Epidermal melanocyte (primary cell): ENCODE measurements around the gene TNNI3.
A peak's percentile ranks its signal among the peaks of the same experiment; 100 is the strongest.

ENCODE experiments used
- DNase-seq: peaks from one replicate; pipeline ENCODE4 v3.0.0; 2011; ENCODE audit warnings: low spot score; ENCODE audit not compliant: insufficient read length

Gene TNNI3

DNA sequence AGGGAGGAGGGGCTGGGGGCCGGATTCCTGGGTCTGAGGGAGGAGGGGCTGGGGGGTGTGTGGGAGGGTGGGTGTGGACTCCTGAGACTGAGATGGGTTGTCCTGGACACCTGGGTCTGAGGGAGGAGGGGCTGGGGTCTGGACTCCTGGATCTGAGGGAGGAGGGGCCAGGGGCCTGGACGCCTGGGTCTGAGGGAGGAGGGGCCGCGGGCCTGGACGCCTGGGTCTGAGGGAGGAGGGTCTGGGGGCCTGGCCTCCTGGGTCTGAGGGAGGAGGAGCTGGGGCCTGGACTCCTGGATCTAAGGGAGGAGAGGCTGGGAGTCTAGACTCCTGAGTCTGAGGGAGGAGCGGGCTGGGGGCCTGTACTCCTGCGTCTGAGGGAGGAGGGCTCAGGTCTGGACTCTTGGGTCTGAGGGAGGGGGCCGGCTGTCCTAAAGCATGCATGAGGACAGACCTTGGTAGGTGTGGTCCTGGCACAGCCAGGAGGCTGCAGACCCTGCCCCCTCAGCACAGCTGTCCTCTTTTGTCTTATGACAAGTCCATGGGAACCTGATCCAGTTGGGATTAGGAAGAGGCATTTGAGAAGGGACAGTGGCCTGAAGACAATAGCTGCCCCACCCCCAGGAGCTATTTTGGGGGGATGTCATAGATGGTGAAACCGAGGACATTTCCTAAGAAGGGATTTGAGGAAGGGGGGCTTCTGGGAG lies 9.8 kb downstream of the TNNI3 start:
- no peak for DNase-seq

DNA sequence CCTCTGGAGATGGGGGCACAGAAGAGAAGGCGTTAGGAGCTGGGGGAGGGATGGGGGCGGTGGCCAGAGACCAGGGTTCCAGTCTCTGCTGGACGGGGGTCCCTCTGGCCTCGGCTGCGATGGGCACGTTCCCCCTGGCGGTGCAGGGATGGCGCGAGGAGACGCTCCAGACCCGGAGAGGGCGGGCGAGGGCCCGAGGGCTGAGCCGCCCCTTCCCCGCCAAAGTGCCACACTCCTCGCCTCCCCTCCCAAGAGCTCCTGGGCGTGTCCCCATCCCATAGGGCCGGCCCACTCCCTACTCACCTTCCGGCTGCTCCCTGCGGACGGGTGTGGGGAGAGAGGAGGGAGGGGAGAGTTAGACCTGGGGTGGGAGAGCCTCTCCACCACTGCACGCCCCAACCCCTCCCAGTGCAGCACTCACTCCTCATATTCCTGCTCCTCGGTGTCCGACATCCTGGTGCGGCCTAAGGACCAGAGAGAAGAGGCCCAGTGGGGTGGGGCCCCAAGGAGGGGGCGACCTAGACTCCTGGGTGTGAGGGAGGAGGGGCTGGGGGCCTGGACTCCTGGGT lies 10.7 kb downstream of the TNNI3 start:
- no peak for DNase-seq

DNA sequence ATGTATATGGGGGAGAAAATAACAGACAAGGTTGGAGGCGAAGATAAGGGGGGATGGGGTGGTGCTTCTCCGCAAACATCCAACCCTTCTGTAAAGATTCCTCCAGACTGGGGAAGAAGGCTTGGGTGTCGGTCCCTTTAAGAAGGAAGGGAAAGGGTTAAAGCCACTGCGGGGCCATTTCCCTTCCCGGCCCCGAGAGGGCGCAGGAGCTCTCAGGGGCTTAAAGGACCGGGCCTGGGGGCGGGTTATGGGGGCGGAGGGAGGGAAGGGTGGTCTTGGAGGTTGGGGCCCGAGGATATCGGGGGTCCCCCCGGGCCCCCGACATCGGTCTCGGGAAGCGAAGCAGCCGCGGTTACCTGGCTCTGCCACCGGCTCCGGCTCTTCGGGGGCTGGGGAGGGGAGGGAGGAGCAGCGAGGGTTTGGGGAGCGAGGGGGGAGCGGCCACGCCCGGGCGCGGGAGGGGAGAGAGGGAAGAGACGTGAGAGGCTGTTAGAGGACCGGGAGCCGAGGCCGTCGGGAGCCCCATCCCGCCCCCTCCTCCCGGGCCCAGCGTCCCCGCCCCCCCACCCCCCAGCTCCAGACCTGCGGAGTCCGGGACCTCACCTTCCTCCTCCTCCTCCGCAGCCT lies 11.3 kb downstream of the TNNI3 start:
- no peak for DNase-seq

DNA sequence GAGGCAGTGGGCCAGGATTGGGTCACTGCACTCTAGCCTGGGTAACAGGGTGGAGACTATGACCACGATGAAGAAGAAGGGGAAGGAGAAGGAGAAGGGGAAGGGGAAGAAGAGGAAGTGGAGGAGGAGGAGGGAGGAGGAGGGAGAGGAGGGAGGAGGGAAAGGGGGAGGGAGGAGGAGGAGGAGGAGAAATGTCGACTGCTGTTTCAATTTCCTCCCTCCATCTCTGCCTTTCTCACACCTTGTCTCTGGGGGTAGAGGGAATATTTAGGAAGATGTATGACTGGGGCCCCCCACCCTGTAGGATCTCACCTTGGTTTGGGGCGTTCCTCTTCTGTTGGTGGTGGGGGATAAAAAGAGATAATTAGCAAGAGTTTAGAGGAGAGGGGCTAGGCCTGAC lies 12.3 kb downstream of the TNNI3 start:
- no peak for DNase-seq

DNA sequence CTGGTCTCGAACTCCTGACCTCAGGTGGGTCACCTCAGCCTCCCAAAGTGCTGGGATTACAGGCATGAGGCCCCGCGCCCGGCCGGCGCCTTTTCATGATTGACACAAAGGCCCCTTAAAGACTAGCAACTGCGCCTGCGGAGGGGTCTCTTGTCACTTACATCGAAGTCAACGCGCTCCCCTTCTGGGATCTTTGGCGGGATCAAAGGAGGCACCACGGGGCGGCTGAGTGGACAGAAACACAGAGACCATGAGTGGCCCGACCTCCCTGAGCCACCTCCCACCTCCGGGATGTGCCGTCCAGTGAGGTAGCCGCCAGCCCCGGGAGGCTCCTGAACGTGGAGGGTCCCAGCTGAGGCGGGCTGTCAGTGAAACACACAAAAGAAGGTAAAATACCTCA lies 15.8 kb downstream of the TNNI3 start:
- no peak for DNase-seq

DNA sequence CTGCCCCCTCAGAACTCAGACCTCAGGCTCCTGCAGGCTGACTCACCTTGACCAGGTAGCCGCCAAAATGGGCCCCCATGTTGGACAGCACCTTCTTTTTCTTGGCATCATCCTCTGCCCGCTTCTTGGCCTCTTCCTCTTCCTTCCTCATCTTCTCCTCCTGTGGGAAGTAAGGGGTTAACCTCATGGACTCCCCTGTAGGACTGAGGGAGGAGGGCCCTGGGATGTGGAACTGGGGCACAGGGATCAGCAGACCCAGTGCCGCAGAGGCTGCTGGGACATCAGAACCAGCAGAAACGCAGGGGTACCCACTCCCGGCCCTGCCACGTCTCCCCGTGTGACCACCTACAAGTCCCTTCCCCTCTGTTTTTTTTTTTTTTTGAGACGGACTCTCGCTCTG lies 19.6 kb downstream of the TNNI3 start:
- no peak for DNase-seq

DNA sequence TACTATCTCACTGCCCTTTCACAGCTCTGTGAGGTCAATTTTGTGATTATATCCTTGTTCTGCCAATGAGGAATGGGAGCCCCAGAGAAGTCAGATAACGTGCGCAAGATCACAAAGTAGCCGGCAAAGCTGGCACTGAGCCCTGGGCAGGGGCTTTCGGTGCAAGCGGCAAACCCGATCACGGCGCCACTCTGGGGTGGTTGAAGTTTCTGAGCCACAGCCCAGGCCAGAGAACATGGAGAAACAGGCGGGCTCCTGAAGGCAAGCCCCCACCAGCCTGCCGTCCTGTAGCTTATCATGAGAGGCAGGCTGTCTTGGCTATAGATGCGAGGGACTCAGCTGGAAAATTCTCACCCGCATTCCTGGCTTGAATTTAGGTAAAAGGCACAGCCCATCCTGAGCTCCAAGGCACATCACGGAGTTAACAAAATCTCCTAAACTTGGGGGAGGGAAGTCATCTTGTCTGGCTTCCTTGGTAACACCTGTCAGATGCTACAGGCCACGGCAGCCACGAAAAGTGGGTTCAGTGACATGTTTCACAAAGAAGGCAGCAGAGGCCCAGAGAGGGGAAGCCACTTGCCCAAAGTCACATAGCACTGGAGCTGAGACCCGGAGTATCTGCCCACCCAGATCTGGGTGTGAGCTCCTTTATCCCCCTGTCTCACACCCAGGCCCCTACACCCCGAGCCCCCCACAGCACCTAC lies 21.0 kb downstream of the TNNI3 start:
- DNase-seq: no peak

DNA sequence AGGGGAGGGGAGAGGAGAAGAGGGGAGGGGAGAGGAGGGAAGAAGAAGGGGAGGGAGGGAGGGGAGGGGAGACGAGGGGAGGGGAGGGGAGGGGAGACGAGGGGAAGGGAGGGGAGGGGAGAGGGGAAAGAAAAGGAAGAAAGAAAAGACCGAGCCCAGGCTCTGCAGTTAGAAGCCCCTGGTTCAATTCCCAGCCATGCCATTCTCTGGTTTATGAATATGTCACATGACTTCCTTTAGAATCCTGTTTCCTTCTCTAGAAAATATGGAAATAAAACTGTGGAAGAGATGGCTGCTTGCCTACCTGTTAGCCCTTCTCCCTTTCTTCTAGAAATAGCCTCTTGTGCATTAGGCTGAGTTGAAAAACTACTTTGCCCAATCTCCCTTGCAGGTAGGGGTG lies 22.8 kb downstream of the TNNI3 start:
- DNase-seq: no peak

DNA sequence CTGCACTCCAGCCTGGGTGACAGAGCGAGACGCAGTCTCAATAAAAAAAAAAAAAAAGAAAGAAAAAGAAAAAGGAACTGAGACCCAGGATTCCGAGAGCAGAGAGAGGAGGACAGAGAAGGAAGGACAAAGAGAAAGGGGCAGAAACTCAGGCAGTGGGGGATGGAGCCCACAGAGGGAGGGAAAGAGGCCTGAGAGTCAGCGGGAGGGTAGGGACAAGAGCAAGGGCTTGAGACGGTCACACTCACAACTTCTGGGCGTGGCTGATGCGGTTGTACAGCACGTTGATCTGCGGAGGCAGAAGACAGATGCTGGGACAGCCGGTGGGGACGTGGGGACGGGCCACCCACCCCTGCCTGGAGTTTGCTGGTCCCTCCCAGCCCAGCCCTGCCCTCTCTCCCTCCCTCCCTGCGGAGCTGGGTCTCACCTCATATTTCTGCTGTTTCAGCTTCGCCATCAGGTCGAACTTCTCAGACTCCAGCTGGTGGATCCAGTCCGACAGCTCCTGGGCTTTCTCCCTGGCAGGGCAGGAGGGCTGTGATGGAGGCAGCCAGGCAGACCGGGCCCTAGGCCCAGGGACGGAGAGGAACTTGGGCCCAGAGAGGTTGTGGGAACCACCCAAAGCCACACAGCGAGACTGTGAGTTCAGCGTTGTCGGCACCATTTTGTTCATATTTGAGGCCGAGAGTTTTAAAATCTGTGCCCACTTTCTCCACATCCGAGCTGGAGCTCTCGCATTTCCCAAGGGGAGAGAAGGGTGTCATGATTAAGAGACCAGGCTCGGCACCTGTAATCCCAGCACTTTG lies 23.7 kb downstream of the TNNI3 start:
- no peak for DNase-seq

DNA sequence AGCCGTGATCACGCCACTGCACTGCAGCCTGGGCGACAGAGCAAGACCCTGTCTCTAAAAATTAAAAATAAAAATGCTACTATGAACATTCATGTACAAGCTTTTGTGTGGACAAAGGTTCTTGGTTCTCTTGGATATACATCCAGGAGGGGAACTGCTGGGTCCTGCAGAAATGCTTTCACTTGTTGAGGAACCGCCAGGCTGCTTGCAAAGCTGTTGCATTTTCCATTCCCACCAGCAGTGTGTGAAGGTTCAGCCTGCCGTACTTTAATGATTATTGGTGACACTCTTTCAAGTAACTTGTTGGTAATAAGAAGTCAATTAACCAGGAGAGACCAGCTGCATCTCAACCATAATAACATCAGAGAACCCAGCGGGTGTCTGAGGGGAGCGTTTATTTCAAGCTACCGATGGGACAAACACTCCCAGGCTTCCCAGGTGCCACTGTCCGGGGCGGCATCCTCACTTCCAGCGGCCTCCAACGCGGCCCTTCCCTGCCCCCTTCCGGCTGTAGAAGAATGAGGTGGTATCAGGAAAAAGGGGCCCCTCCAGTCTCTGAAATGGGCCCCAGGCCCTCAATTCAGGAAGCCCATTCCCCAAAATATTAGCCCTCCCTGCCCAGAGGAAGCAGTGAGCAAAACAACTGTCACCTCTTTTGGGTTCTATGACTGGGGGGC lies 24.9 kb downstream of the TNNI3 start:
- DNase-seq: no peak

DNA sequence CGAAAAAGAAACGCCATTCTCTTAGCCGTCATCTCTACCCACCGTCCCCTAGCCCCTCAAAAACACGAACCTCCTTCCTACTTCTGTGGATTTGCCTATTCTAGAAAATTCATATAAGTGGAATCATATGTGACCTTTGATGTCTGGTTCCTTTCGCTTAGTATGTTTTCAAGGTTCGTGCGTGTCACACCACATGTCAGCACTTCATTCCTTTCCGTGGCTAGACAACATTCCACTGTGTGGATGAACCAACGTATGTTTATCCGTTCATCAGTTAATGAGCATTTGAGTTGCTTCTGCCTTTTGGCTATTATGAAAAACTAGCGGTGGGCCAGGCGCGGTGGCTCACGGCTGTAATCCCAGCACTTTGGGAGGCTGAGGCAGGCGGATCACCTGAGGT lies 26.1 kb downstream of the TNNI3 start:
- DNase-seq: no peak

DNA sequence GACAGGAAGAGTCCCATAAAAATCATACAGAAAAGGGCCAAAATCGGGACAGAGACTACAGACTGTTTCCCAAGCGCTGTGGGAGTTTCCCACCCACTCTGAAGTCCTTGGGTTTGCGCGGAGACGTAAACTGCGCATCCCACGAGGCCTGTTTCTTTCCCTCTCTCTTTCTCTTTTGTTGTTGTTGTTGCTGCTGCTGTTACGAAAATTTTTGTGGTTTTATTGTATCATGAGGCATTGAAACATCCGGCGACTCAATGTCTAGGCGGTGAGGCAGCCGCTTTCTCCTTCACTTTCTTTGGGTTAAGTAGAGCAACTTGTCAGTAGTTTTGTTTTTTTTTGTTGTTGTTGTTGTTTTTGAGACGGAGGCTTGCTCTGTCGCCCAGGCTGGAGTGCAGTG lies 38.5 kb downstream of the TNNI3 start:
- DNase-seq: no peak

DNA sequence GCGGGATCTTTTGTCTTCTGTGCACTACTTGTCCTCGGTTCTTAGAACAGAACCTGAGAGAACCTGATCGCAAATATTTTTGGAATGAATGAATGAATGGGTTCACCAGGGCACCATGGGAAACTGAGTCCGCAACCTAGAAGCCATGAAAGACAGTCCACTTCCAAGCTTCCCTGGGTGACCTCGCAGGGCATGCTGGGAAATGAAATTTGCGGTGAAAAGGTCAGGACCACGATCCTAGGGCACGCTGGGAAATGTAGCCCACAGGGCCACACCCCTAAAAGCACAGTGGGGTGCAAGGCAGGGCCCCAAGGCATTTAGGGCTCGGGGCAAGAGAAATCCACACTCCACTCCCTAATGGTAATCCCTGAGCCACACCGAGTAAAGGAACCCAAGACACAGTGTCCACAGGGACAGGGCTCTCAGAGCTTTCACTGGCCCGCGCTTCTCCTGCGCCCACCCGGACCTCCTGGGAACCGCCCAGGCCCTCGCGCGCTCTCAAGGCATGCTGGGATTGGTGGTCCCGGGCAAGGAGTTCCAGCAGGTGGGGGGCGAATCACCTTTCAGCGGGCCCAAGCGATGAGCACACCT lies 39.0 kb downstream of the TNNI3 start:
- no peak for DNase-seq

DNA sequence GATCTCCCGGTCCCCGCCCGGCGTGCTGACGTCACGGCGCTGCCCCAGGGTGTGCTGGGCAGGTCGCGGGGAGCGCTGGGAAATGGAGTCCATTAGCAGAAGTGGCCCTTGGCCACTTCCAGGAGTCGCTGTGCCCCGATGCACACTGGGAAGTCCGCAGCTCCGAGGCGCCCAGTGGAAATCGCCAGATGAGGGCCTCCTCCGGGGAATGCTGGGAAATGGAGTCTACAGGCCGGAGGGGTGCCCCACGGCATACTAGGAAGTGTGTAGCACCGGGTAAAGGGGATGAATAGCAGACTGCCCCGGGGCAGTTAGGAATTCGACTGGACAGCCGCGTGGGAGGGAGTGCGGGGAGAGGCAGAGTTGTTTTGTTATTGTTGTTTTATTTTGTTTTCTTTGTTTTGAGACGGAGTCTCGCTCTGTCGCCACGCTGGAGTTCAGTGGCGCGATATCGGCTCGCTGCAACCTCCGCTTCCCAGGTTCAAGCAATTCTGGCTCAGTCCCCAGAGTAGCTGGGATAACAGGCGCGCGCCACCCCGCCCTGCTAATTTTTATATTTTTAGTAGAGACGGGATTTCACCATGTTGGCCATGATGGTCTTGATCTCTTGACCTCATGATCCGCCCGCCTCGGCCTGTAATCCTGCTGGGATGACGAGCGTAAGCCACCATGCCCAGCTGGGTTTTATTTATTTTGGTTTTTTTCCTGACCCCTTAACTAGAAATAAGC lies 39.7 kb downstream of the TNNI3 start:
- peak; percentile 99 for DNase-seq

DNA sequence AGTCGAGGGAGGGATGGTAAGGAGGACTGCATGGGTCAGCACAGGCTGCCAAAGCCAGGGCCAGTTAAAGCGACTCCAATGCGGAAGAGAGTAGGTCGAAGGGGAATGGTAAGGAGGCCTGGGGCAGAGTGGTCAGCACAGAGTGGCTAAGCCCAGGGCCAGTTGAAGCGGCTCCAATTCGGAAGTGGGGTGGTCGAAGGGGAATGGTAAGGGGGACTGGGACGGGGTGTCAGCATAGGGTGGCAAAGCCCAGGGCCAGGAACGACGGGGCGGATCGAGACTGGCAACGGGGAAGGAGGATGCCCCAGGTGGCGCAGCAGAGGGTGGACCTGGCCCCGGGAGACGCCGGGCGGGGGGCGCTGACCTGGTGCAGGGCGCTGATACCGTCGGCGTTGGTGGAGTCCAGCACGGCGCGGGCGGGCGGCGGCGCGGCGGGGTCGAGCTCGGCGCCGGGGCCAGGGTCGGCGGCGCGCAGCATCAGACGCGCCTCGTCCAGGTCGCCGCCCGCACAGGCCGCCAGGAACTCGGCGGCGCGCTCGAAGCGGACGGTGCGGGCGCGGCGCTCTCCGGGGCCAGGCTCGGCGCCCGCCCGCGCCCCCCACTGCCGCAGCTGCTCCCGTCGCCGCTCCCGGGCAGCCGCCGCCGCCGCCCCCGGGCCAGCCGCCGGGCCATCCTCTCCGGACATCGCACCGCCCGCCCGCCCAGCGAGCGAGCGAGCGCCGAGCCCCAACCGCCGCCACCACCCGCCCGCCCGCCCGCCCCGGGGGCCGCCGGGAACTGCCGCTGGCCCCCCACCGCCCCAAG lies 40.5 kb downstream of the TNNI3 start, which contains the start of gene PPP1R12C:
Gene PPP1R12C, minus strand, starts transcription at position 779 of the 804 bp plus-strand sequence. Its CDS starts 94 bp downstream, at position 685.
- no peak for DNase-seq

DNA sequence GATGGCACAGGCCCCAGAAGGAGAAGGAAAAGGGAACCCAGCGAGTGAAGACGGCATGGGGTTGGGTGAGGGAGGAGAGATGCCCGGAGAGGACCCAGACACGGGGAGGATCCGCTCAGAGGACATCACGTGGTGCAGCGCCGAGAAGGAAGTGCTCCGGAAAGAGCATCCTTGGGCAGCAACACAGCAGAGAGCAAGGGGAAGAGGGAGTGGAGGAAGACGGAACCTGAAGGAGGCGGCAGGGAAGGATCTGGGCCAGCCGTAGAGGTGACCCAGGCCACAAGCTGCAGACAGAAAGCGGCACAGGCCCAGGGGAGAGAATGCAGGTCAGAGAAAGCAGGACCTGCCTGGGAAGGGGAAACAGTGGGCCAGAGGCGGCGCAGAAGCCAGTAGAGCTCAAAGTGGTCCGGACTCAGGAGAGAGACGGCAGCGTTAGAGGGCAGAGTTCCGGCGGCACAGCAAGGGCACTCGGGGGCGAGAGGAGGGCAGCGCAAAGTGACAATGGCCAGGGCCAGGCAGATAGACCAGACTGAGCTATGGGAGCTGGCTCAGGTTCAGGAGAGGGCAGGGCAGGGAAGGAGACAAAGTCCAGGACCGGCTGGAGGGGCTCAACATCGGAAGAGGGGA lies 41.2 kb downstream of the TNNI3 start:
- peak; percentile 75 for DNase-seq

DNA sequence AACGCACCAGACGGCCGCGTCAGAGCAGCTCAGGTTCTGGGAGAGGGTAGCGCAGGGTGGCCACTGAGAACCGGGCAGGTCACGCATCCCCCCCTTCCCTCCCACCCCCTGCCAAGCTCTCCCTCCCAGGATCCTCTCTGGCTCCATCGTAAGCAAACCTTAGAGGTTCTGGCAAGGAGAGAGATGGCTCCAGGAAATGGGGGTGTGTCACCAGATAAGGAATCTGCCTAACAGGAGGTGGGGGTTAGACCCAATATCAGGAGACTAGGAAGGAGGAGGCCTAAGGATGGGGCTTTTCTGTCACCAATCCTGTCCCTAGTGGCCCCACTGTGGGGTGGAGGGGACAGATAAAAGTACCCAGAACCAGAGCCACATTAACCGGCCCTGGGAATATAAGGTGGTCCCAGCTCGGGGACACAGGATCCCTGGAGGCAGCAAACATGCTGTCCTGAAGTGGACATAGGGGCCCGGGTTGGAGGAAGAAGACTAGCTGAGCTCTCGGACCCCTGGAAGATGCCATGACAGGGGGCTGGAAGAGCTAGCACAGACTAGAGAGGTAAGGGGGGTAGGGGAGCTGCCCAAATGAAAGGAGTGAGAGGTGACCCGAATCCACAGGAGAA lies 42.0 kb downstream of the TNNI3 start:
- peak; percentile 13 for DNase-seq

DNA sequence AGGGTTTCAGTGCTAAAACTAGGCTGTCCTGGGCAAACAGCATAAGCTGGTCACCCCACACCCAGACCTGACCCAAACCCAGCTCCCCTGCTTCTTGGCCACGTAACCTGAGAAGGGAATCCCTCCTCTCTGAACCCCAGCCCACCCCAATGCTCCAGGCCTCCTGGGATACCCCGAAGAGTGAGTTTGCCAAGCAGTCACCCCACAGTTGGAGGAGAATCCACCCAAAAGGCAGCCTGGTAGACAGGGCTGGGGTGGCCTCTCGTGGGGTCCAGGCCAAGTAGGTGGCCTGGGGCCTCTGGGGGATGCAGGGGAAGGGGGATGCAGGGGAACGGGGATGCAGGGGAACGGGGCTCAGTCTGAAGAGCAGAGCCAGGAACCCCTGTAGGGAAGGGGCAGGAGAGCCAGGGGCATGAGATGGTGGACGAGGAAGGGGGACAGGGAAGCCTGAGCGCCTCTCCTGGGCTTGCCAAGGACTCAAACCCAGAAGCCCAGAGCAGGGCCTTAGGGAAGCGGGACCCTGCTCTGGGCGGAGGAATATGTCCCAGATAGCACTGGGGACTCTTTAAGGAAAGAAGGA lies 42.9 kb downstream of the TNNI3 start:
- no peak for DNase-seq
